Mucosa of rectum (tissue), 2 donors: ENCODE data around the gene MFAP4.

Source experiments
- H3K27ac ChIP-seq, 2 donors: one replicate each; pipeline ENCODE4 v1.7.0; 2013; ENCODE audit warnings: inconsistent platforms in 2 of 2, low read depth in 2 of 2, low read length in 2 of 2
- H3K27me3 ChIP-seq, 2 donors: one replicate each; pipeline ENCODE4 v1.7.0; 2013; ENCODE audit warnings: low read length in 2 of 2; ENCODE audit not compliant: control insufficient read depth in 2 of 2, insufficient read depth in 2 of 2
- H3K36me3 ChIP-seq, 2 donors: one replicate each; pipeline ENCODE4 v1.7.0; 2013; ENCODE audit warnings: low read length in 2 of 2; ENCODE audit not compliant: control insufficient read depth in 2 of 2, insufficient read depth in 2 of 2
- H3K4me1 ChIP-seq, 2 donors: one replicate each; pipeline ENCODE4 v1.7.0; 2013; ENCODE audit warnings: low read length in 2 of 2, mild to moderate bottlenecking in 1 of 2; ENCODE audit not compliant: control insufficient read depth in 2 of 2, insufficient read depth in 2 of 2
- H3K4me3 ChIP-seq, 2 donors: one replicate each; pipeline ENCODE4 v1.7.0; 2013; ENCODE audit warnings: low read length in 2 of 2
- H3K9ac ChIP-seq, 2 donors: one replicate each; pipeline ENCODE4 v1.7.0; 2013; ENCODE audit warnings: low read length in 2 of 2, low read depth in 1 of 2, mild to moderate bottlenecking in 1 of 2
- H3K9me3 ChIP-seq, 2 donors: one replicate each; pipeline ENCODE4 v1.7.0; 2013; ENCODE audit warnings: low read length in 2 of 2; ENCODE audit not compliant: control insufficient read depth in 2 of 2
- donor health status: healthy.
- donor health status: Normal muscosa, but diverticular disease.

The MFAP4 gene

GRCh38 chr17:19335951-19336631 is 50.9 kb downstream of the MFAP4 start:
- H3K4me3 ChIP-seq = no peak overlapping the region
- no peak overlapping the region for H3K9ac ChIP-seq
- H3K9me3 ChIP-seq = no peaks in the 10 kb centered on the region
- H3K27ac ChIP-seq = no peak overlapping the region
- no peaks in the 10 kb centered on the region for H3K4me1 ChIP-seq
- peaks cover 0 to 4% of the 10 kb centered on the region in 2 donors for H3K36me3 ChIP-seq
- H3K27me3 ChIP-seq = no peaks in the 10 kb centered on the region

GRCh38 chr17:19334331-19334730 is 52.7 kb downstream of the MFAP4 start:
- Histone ChIP-seq H3K9me3 (no peaks in the 10 kb centered on the region), H3K9ac (no peak overlapping the region), H3K36me3 (peaks cover 0 to 4% of the 10 kb centered on the region in 2 donors), H3K4me3 (no peak overlapping the region), H3K27ac (no peak overlapping the region), H3K4me1 (no peaks in the 10 kb centered on the region), H3K27me3 (no peaks in the 10 kb centered on the region)

GRCh38 chr17:19333736-19334290 is 53.2 kb downstream of the MFAP4 start:
- Histone ChIP-seq H3K36me3 (peaks cover 0 to 4% of the 10 kb centered on the region in 2 donors), H3K4me1 (no peaks in the 10 kb centered on the region), H3K9ac (no peak overlapping the region), H3K4me3 (no peak overlapping the region), H3K27ac (no peak overlapping the region), H3K9me3 (no peaks in the 10 kb centered on the region), H3K27me3 (no peaks in the 10 kb centered on the region)
